IMR-90 (cell line): ENCODE results near the gene FCRLA. TPM values are rescaled to one million over a fixed set of nuclear protein-coding genes. Genes with fewer than 3 reads are reported as not detected.
"Not testable (repeated sequence)": the region's sequence is repeated elsewhere in the genome, so short reads cannot be mapped to it uniquely, and the experiment has no call there.

ENCODE experiments used
- ATAC-seq: fragments of 200-7000 bp; cut with Tn5 transposase; 2 replicates; pipeline ENCODE4 v1.9.1; 2020; ENCODE audit warnings: low read depth, mild to moderate bottlenecking, moderate library complexity
- BruUV-seq: library from RNA; stranded (reverse); fragments of 400-500 nt; replicated peaks from 2 replicates; lab custom pipeline; 2021; lab: Mats Ljungman, UMichigan
- CTCF ChIA-PET: fragments of 300-600 bp; formaldehyde crosslinking; extraction: SDS; loops from one replicate; lab custom pipeline; 2021; ENCODE audit warnings: antibody characterized with exemption; lab: Yijun Ruan, JAX
- POLR2A ChIA-PET: fragments of 300-600 bp; sonication (Branson Sonifier 250); formaldehyde crosslinking; loops from one replicate; lab custom pipeline; 2022; ENCODE audit warnings: antibody characterized with exemption; ENCODE audit not compliant: unreplicated experiment; lab: Charles Lee
- DNase-seq: peaks from one replicate; pipeline ENCODE4 v3.0.0; 2013
- H2AFZ ChIP-seq: replicated peaks from 2 replicates; pipeline ENCODE3; 2013; ENCODE audit warnings: low read length, mild to moderate bottlenecking; ENCODE audit not compliant: poor library complexity
- H2AK5ac ChIP-seq: 2 replicates; pipeline ENCODE4 v1.6.1; 2013; ENCODE audit warnings: low read depth, low read length, inconsistent platforms
- H2AK9ac ChIP-seq: replicated peaks from 2 replicates; pipeline ENCODE3; 2013; ENCODE audit warnings: mild to moderate bottlenecking, low read depth, low read length, moderate library complexity; ENCODE audit not compliant: poor library complexity
- H2BK120ac ChIP-seq: 2 replicates; pipeline ENCODE4 v1.6.1; 2013; ENCODE audit warnings: low read depth, low read length, inconsistent platforms
- H2BK15ac ChIP-seq: 3 replicates; pipeline ENCODE4 v1.6.1; 2013; ENCODE audit warnings: low read depth, low read length, inconsistent platforms
- H2BK20ac ChIP-seq: 2 replicates; pipeline ENCODE4 v1.6.1; 2013; ENCODE audit warnings: low read depth, mild to moderate bottlenecking, inconsistent platforms, low read length, moderate library complexity
- H2BK5ac ChIP-seq: 2 replicates; pipeline ENCODE4 v1.6.1; 2013; ENCODE audit warnings: mild to moderate bottlenecking, low read depth, low read length, inconsistent platforms; ENCODE audit not compliant: poor library complexity, severe bottlenecking
- H3K14ac ChIP-seq: replicated peaks from 2 replicates; pipeline ENCODE4 v1.6.1; 2013; ENCODE audit warnings: low read depth, low read length, inconsistent platforms
- H3K18ac ChIP-seq: 2 replicates; pipeline ENCODE4 v1.6.1; 2013; ENCODE audit warnings: low read depth, low read length, control low read depth
- H3K23ac ChIP-seq: 2 replicates; pipeline ENCODE4 v1.6.1; 2013; ENCODE audit warnings: low read depth, low read length, inconsistent platforms
- H3K27ac ChIP-seq: 2 replicates; pipeline ENCODE4 v1.5.1; 2013; ENCODE audit warnings: mild to moderate bottlenecking, control low read depth, low read length; ENCODE audit not compliant: insufficient read depth
- H3K27me3 ChIP-seq: 2 replicates; pipeline ENCODE4 v1.6.1; 2013; ENCODE audit warnings: low read length; ENCODE audit not compliant: control insufficient read depth, insufficient read depth
- H3K36me3 ChIP-seq: 2 replicates; pipeline ENCODE4 v1.6.1; 2013; ENCODE audit warnings: low read length, mixed read lengths; ENCODE audit not compliant: control insufficient read depth, insufficient read depth
- H3K4ac ChIP-seq: 2 replicates; pipeline ENCODE4 v1.6.1; 2013; ENCODE audit warnings: low read depth, low read length, inconsistent platforms
- H3K4me1 ChIP-seq: 2 replicates; pipeline ENCODE4 v1.6.1; 2013; ENCODE audit warnings: low read length, mixed read lengths; ENCODE audit not compliant: control insufficient read depth, insufficient read depth
- H3K4me2 ChIP-seq: 2 replicates; pipeline ENCODE4 v1.6.1; 2013; ENCODE audit warnings: low read depth, mild to moderate bottlenecking, control low read depth, low read length, moderate library complexity
- H3K4me3 ChIP-seq: 2 replicates; pipeline ENCODE4 v1.5.1; 2013; ENCODE audit warnings: low read depth, mild to moderate bottlenecking, control low read depth, low read length, moderate library complexity; ENCODE audit not compliant: insufficient read depth
- H3K56ac ChIP-seq: 2 replicates; pipeline ENCODE4 v1.6.1; 2013; ENCODE audit warnings: low read length, inconsistent platforms; ENCODE audit not compliant: insufficient read depth; ENCODE audit errors: extremely low read depth
- H3K79me1 ChIP-seq, 2 experiments: 2 replicates each; pipeline ENCODE4 v1.6.1; 2013; ENCODE audit warnings: low read length in 2 of 2, inconsistent platforms in 1 of 2, low read depth in 1 of 2
- H3K9ac ChIP-seq: 2 replicates; pipeline ENCODE4 v1.6.1; 2013; ENCODE audit warnings: low read depth, low read length, control low read depth
- H3K9me1 ChIP-seq: 2 replicates; pipeline ENCODE4 v1.6.1; 2013; ENCODE audit warnings: low read length, inconsistent platforms; ENCODE audit not compliant: insufficient read depth
- H3K9me3 ChIP-seq: 2 replicates; pipeline ENCODE4 v1.6.1; 2013; ENCODE audit warnings: low read length; ENCODE audit not compliant: control insufficient read depth, insufficient read depth
- H4K20me1 ChIP-seq: 2 replicates; pipeline ENCODE4 v1.6.1; 2013; ENCODE audit warnings: low read length, inconsistent platforms; ENCODE audit not compliant: insufficient read depth
- H4K5ac ChIP-seq: 2 replicates; pipeline ENCODE4 v1.6.1; 2013; ENCODE audit warnings: mild to moderate bottlenecking, low read depth, low read length, control low read depth
- H4K8ac ChIP-seq, 2 experiments: 2 replicates each; pipeline ENCODE4 v1.6.1; 2013; ENCODE audit warnings: low read depth in 2 of 2, low read length in 2 of 2, control low read depth in 1 of 2, inconsistent platforms in 1 of 2
- H4K91ac ChIP-seq: 2 replicates; pipeline ENCODE4 v1.6.1; 2013; ENCODE audit warnings: low read depth, low read length, inconsistent platforms; ENCODE audit not compliant: insufficient read depth
- WGBS, 2 experiments: methylation state at CpG; one replicate each; pipeline versions ENCODE4 v1.1.5 to v1.1.7; 2013; ENCODE audit warnings: missing lambda C conversion rate in 2 of 2; ENCODE audit not compliant: insufficient read length in 1 of 2; ENCODE audit errors: extremely low coverage in 2 of 2; 5-methylcytosine and 5-hydroxymethylcytosine counted together
- dilution Hi-C: fragments of 300-500 bp; cut with HindIII; formaldehyde crosslinking; loops from one replicate; pipeline ENCODE4 v1.14.3; 2018; ENCODE audit warnings: low sequenced_read_pairs; ENCODE audit not compliant: unreplicated experiment
- in situ Hi-C: fragments of 300-500 bp; cut with MboI; formaldehyde crosslinking; loops from 3 replicates; pipeline ENCODE4 v1.14.3; 2019; ENCODE audit warnings: low sequenced_read_pairs, inconsistent platforms, mixed read lengths
- intact Hi-C: fragments of 100-400 bp; cut with micrococcal nuclease; formaldehyde crosslinking; loops from 2 replicates; pipeline ENCODE4 v1.10.0; 2022
- polyA plus RNA-seq, 3 experiments: library from polyadenylated mRNA; depleted of rRNA; stranded (reverse); fragments of >200 nt; gene quantifications; 2 replicates each; pipeline ENCODE4 v1.2.3, GENCODE V29; 2012; ENCODE audit warnings: low replicate concordance in 1 of 3
- total RNA-seq: library from RNA; depleted of rRNA; stranded (reverse); fragments of >200 nt; gene quantifications from 2 replicates; pipeline ENCODE4 v1.2.3, GENCODE V29; 2012

Gene FCRLA
- total and polyA plus RNA-seq, 2 of the 4 experiments (the other 2 are of a cell fraction): 0.36 TPM

GRCh38 chr1:161663569-161663968 lies 43.5 kb upstream of the FCRLA start:
- H4K91ac ChIP-seq, H3K4me3 ChIP-seq, DNase-seq, intact Hi-C loops, H3K27ac ChIP-seq, H3K9ac ChIP-seq, in situ Hi-C loops, H3K14ac ChIP-seq, POLR2A ChIA-PET, H3K4me1 ChIP-seq, H3K23ac ChIP-seq, H3K4ac ChIP-seq, H3K56ac ChIP-seq, H3K9me3 ChIP-seq, H2AK9ac ChIP-seq, H2AFZ ChIP-seq, CTCF ChIA-PET, H3K79me1 ChIP-seq, H3K36me3 ChIP-seq, H3K27me3 ChIP-seq, H2BK120ac ChIP-seq, BruUV-seq, dilution Hi-C loops, H4K8ac ChIP-seq, H3K4me2 ChIP-seq, H2BK5ac ChIP-seq, H4K20me1 ChIP-seq, H3K9me1 ChIP-seq, H3K18ac ChIP-seq, ATAC-seq, H2BK20ac ChIP-seq, H2AK5ac ChIP-seq, H2BK15ac ChIP-seq, H4K5ac ChIP-seq: not testable (repeated sequence)
- no CpG with 5 or more reads among the region's 1 CpG for WGBS, 2 experiments

DNA sequence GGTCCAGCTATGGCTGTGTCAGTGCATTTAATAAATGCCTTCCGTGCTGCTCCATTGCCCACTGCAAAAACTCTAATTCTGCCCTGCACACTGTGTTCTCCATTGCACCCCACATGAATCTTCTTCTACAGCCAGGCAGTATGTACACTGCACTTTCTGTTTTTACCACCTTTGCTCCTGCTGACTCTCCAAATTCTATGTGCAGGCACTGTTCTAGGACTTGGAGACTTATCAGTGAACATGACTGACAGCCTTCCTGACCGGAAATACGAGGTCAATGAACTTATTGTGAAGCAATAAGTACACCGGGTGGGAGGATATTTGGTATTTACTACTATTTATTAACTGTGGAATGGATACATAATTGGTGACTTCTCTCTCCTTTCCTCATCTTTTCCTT lies 42.3 kb upstream of the FCRLA start:
- H4K91ac ChIP-seq, H3K9ac ChIP-seq, H3K14ac ChIP-seq, H2AK9ac ChIP-seq, CTCF ChIA-PET, in situ Hi-C loops, H3K79me1 ChIP-seq, H3K4me3 ChIP-seq, DNase-seq, H3K27ac ChIP-seq, H2BK20ac ChIP-seq, H2AK5ac ChIP-seq, H3K18ac ChIP-seq, H3K4ac ChIP-seq, intact Hi-C loops, POLR2A ChIA-PET, BruUV-seq, dilution Hi-C loops, H2BK5ac ChIP-seq, H2AFZ ChIP-seq, H4K20me1 ChIP-seq, H3K23ac ChIP-seq, H2BK120ac ChIP-seq, H3K4me2 ChIP-seq, H3K27me3 ChIP-seq, H3K56ac ChIP-seq, H3K4me1 ChIP-seq, H3K9me1 ChIP-seq, H4K5ac ChIP-seq, H3K9me3 ChIP-seq, H2BK15ac ChIP-seq, H4K8ac ChIP-seq, ATAC-seq, H3K36me3 ChIP-seq: not testable (repeated sequence)
- WGBS, 2 experiments: no CpG with 5 or more reads among the region's 4 CpGs
